Measurements from ENCODE around the gene PIK3R1.
A peak's percentile ranks its signal among the peaks of the same experiment; 100 is the strongest.

PIK3R1 gene

DNA sequence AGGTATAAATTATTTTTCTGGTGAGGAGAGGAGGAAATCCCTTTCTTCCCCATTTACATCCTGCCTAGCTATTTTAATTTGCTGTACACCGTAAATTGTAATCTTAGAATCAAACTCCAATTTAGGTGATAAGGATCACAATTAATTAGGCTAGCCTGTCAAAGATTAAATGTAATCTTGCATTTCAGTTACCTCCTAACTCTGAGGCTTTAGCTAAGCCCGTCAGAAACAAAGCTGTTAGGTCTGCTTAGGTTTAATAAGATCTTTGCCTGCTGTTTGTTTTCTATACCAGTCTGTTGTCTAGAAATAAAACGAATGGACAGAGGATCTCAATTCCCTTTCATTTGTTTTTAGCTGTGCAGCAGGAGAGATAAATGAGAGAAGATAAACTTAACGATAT lies 51.5 kb downstream of the PIK3R1 start:
- Histone ChIP-seq H3K79me2 (ENCODE audit: insufficient read depth, low read length) (peaks cover 93% of the 10 kb centered on the region), H3K4me1 (ENCODE audit: insufficient read depth, low read length) (peaks cover 80% of the 10 kb centered on the region), H3K27me3 (ENCODE audit: insufficient read depth, low read length, poor library complexity) (no peaks in the 10 kb centered on the region), H3K4me2 (ENCODE audit: insufficient read depth, low read length) (no peak overlapping the region), H3K9ac (ENCODE audit: low read depth, low read length) (no peak overlapping the region), H4K20me1 (ENCODE audit: insufficient read depth, low read length) (peaks cover 12% of the 10 kb centered on the region; the same call in 1 of the 2 replicates), H3K27ac (ENCODE audit: low read length) (peak overlapping the region; percentile 7), H3K9me3 (ENCODE audit: insufficient read depth, low read length, severe bottlenecking) (no peaks in the 10 kb centered on the region), H3K36me3 (ENCODE audit: insufficient read depth, low read length) (no peaks in the 10 kb centered on the region; the same call in none of the 2 replicates), H2AFZ (ENCODE audit: low read depth, low read length) (no peak overlapping the region), H3K4me3 (ENCODE audit: low read depth in 1 of 2, low read length in 2 of 2) (no peak overlapping the region)
- ATAC-seq (ENCODE audit: insufficient read depth, low read depth) (no peak), DNase-seq (no peak)
- TF ChIP-seq EZH2 (IDR thresholded peaks at IDR 0.05; ENCODE audit: borderline replicate concordance, low read depth, low read length, severe bottlenecking) = no peak
- TF ChIP-seq CTCF (IDR thresholded peaks at IDR 0.05; ENCODE audit: borderline replicate concordance, extremely low read depth, low read length, poor library complexity, severe bottlenecking) = no peak

DNA sequence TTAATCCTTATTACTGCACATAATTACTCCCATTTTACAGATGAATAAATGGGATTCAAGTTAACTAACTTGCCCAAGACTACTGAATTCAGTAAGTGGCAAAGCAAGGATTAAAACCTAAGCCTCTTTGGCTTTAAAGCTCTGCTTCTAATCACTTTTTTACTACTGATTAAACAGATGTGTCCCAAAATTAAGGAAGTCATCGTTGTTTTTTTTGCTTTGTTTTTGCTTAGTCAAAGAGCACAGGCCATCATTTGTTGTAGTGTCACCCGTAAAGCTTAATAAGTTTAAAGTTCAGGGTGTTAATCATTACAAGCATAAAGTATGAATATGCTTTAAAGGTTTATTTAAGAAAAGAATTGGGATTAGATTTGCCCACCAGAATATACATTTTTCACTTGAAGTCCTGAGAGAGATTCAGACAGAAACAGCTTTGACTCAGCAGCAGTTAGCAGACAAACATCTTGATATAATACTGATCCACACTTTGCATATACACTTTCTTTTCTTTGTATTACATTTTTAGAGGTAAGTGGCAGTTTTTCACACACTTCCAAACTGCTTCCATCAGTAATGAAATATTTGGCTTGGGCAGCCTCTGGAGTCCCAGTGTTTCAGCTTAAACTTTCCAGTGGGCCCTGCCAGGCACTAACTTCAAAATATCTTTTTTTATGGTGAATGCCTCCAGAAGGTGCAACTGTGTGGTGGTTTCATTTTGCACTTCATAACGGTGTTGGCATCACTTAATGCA lies 52.7 kb downstream of the PIK3R1 start:
- Histone ChIP-seq H3K4me3 (ENCODE audit: low read depth in 1 of 2, low read length in 2 of 2) (no peak overlapping the region), H3K36me3 (ENCODE audit: insufficient read depth, low read length) (peaks cover 4% of the 10 kb centered on the region), H3K27me3 (ENCODE audit: insufficient read depth, low read length, poor library complexity) (no peaks in the 10 kb centered on the region), H3K4me2 (ENCODE audit: insufficient read depth, low read length) (no peak overlapping the region), H3K27ac (ENCODE audit: low read length) (peak overlapping the region; percentile 20; the same call in 1 of the 2 replicates), H3K79me2 (ENCODE audit: insufficient read depth, low read length) (peaks cover 100% of the 10 kb centered on the region), H2AFZ (ENCODE audit: low read depth, low read length) (no peak overlapping the region), H3K9me3 (ENCODE audit: insufficient read depth, low read length, severe bottlenecking) (no peaks in the 10 kb centered on the region), H4K20me1 (ENCODE audit: insufficient read depth, low read length) (peaks cover 19% of the 10 kb centered on the region; the same call in 1 of the 2 replicates), H3K9ac (ENCODE audit: low read depth, low read length) (no peak overlapping the region), H3K4me1 (ENCODE audit: insufficient read depth, low read length) (peaks cover 76% of the 10 kb centered on the region)
- DNase-seq (no peak), ATAC-seq (ENCODE audit: insufficient read depth, low read depth) (0 out of 3 replicates have a peak, but pooled peaks have one; percentile 39)
- TF ChIP-seq CTCF (IDR thresholded peaks at IDR 0.05; ENCODE audit: borderline replicate concordance, extremely low read depth, low read length, poor library complexity, severe bottlenecking) (no peak), EZH2 (IDR thresholded peaks at IDR 0.05; ENCODE audit: borderline replicate concordance, low read depth, low read length, severe bottlenecking) (no peak)

DNA sequence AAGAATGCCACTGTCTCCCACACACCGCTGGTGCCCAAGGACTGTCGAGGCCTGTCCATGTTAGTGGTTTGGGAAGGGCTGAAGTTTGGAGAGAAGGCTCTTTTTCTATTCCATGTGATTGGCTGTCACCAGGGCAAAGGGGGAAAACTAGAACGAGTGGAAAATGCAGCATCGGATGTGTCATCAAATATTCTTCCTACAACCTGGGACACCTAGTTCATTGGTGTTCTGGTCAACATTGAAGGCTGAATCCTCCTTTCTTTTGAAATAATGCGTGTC lies 53.2 kb downstream of the PIK3R1 start:
- TF ChIP-seq CTCF (IDR thresholded peaks at IDR 0.05; ENCODE audit: borderline replicate concordance, extremely low read depth, low read length, poor library complexity, severe bottlenecking) = no peak
- TF ChIP-seq EZH2 (IDR thresholded peaks at IDR 0.05; ENCODE audit: borderline replicate concordance, low read depth, low read length, severe bottlenecking) = no peak
- H3K27me3 ChIP-seq (ENCODE audit: insufficient read depth, low read length, poor library complexity) = no peaks in the 10 kb centered on the region
- no peak overlapping the region for H3K4me2 ChIP-seq (ENCODE audit: insufficient read depth, low read length)
- H4K20me1 ChIP-seq (ENCODE audit: insufficient read depth, low read length) = peaks cover 19% of the 10 kb centered on the region; the same call in 1 of the 2 replicates
- DNase-seq (no peak), ATAC-seq (ENCODE audit: insufficient read depth, low read depth) (no peak)
- no peak overlapping the region for H2AFZ ChIP-seq (ENCODE audit: low read depth, low read length)
- H3K27ac ChIP-seq (ENCODE audit: low read length) = peak overlapping the region; percentile 20
- no peak overlapping the region for H3K9ac ChIP-seq (ENCODE audit: low read depth, low read length)
- peaks cover 9% of the 10 kb centered on the region for H3K36me3 ChIP-seq (ENCODE audit: insufficient read depth, low read length)
- H3K4me3 ChIP-seq (ENCODE audit: low read depth in 1 of 2, low read length in 2 of 2) = no peak overlapping the region
- H3K9me3 ChIP-seq (ENCODE audit: insufficient read depth, low read length, severe bottlenecking) = no peaks in the 10 kb centered on the region
- H3K4me1 ChIP-seq (ENCODE audit: insufficient read depth, low read length) = peaks cover 70% of the 10 kb centered on the region
- peaks cover 100% of the 10 kb centered on the region for H3K79me2 ChIP-seq (ENCODE audit: insufficient read depth, low read length)
